Measurements from ENCODE around the gene ZNF74.

ZNF74 gene

GRCh38 chr22:20420157-20420842 lies 26.3 kb downstream of the ZNF74 start:
- no peak for DNase-seq (ENCODE audit: low read depth)

DNA sequence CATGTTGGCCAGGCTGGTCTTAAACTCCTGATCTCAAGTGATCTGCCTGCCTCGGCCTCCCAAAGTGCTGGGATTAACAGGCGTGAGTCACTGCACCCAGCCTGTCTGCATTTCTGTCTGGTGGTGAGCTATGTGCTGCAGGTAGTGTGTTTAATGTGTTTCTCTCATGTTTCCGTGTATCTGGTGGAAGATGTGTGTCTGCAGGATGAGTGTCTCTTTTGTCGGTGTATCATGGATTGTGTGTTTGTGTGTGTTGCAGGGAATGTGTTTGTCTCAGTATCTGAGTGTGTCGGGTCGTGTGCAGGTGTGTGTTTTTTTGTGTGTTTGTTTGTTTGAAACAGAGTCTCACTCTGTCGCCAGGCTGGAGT lies 27.5 kb downstream of the ZNF74 start:
- DNase-seq (ENCODE audit: low read depth) = no peak

DNA sequence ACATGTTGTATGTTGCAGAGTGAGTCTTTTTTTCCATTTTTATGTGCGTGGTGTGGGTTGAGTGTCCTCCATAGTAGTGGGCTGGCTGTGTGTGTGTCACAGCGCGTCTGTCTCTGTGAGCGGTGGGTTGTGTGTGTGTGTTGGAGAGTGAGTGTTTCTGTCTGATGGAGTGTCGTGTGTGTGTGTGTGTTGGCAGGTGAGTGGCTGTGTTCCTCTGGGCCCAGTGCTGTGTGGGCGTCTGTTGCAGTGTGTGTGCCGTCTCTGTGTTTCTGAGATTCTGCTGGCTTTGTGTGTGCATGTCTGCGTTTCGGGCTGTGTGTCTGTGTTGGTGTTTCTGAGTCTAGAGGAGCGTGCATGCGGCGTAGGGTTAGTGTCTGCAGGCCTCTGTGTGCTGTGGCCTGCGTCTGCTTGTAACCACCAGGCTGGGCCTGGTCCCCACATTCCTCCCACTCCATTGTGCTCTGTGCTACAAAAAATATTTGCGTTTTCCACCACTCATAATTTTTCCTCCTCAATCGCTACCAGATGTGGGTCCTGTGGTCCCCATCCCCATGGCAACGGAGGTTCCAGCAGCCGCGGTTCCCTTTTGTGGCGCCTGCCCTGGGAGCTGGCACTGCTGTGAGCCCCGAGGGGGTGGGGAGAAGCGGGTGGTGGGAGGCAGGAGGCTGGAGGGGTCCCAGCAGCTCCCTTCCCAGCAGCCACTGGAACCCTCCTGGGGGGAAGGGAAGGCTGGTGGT lies 28.5 kb downstream of the ZNF74 start:
- no peak for DNase-seq (ENCODE audit: low read depth)

- DNase-seq (ENCODE audit: low read depth) = no peak
Measured at GRCh38 chr22:20423008-20423905, 29.3 kb downstream of the ZNF74 start.

DNA sequence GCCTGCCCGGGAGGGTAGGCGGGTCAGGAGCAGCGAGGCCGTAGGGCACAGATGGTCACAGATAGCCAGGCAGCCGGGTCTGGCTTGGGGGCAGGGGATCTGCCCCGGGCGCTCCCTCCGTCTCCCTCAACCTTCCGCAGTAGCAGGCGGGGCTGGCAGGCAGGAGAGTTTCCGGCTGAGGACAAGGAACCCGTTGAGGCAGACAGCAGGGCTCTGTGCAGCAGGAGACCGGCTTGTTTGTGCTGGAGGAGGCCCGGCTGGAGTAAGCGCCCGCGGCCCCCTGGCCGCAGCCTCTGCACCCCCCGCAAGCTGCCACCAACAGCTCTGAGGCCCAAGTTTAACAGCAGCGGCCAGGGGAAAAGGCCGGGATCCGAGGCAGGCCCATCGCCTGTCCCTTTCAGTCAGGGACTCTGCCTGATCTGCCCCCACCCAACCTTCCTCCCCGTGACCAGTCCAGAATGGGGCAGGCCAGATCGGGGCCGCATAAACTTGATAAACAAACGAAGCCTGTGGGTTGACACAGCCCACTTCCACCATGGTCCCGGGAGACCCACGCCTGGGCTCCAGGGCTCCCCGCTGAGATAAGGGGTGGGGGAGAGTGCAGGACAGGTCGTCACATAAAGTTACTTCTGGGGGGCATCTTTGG lies 30.1 kb downstream of the ZNF74 start:
- DNase-seq (ENCODE audit: low read depth) = no peak

- DNase-seq (ENCODE audit: low read depth) = no peak
Measured at GRCh38 chr22:20424568-20424931, 30.6 kb downstream of the ZNF74 start.

DNA sequence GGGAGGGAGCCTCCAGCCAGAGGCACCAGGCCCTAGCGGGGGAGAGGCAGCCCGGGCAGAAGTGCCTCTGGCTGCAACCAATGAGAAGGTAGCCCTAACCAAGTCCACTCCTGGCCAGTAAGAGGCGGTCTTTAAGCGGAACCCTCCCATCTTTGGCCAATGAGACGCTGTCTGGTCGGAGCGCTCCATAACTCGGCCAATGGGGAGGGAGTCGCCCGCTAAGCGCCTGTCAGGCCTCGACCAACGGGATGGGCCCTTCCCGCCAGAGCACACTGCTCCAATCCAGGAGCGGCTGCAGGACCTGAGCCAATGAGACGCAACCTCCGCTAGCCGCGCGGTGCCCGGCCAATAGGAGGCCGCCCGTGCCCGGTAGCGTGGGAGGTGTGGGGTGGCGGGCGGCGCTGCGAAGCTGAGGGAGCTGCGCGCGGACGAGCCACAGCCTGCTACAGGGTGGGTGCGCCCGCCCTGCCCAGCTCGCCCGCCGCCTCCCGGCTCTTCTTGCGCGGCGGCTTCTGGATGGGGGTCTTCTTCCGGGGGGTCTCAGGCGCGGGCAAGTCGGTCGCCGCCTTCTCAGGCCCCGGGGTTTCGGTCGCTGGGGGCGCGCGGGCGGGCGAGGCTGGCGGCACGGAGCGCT lies 31.1 kb downstream of the ZNF74 start:
- DNase-seq (ENCODE audit: low read depth) = no peak

DNA sequence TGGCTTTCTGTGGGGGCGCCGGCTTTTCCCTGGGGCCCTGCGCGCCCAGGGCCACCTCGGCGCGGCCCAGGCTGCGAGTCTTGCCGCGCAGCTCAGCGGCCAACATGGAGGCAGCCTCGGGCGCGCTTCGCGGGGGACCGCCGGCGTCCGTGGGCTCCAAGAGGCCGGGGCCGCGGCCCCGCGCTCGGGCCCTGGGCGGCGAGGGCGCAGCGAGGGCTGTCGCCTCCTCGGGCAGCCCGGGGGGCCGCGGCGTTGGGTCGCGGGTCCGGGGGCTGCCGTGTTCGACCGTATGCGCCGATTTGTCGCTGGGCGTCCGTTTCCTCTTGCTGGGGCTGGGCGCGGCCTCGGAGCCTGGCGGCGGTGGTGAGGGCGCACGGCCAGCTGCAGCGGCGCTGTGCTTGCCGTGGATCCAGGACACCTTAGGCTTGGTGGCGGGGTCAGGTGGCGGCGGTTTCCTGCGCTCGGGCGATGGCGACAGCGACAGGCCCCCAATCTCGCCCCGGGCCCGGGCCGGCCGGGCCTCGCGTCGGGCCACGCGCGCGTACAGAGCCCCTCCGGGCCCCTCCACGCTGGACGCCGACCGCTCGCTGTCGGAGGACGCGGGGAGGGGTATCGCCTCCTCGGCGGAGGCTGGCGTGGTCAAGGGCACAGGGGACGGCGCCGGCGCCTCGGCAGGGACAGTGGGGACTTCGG lies 31.8 kb downstream of the ZNF74 start:
- no peak for DNase-seq (ENCODE audit: low read depth)

DNA sequence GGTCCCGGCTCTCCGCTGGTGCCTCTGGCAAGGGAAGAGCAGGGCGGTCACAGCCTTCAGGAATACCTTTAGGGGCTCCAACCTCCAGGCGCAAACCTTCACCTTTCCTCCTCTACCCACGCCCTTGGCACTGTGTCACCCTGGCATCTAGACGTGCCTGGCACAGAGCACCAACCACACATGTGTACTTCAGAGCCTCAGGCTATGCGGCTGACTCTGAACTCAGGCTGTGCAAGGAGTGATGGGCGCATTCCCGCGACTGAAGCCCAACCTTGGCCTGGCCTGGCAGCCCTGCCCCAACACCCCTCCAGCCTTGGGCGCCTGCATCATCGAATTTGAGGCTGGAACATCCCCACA lies 32.3 kb downstream of the ZNF74 start:
- no peak for DNase-seq (ENCODE audit: low read depth)

DNA sequence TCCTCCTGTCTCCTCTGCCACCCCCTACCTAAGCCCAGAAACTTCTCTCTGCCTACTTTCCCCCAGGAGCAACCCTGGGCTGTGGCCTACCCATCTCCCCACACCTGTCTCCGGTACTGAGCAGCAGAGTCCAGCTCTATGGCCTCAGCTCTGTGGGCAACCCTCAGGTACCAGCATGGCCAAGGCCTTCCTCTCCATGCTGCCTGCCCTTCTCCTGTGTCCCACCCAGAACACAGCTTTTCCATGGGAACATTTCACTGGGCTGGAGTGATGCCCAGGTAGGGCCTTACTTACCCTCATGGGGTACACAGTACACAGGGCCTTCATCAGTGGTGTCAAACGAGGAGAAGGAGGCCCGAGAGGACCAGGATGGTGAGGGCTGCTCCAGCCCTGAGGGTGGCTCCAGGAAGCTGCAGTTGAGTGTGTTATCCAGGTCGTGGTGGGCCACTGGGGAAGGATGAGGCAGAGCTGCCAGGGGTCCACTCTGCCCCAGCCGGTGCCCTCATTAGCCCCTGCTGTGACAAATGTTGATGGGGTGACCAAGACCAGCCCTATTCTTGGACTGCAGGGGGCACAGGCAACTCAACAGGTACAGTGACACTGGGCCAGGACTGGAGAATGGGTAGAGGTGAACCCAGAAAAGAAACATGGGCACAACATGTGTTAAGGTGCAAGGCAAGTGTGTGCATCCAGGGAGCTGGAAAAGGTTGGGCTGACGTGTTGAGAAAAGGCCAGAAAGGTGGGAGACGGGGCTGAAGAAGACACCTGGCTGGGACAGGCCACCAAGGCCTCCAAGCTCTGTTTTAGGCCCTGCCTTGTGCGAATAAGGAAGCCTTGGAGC lies 33.4 kb downstream of the ZNF74 start:
- no peak for DNase-seq (ENCODE audit: low read depth)

DNA sequence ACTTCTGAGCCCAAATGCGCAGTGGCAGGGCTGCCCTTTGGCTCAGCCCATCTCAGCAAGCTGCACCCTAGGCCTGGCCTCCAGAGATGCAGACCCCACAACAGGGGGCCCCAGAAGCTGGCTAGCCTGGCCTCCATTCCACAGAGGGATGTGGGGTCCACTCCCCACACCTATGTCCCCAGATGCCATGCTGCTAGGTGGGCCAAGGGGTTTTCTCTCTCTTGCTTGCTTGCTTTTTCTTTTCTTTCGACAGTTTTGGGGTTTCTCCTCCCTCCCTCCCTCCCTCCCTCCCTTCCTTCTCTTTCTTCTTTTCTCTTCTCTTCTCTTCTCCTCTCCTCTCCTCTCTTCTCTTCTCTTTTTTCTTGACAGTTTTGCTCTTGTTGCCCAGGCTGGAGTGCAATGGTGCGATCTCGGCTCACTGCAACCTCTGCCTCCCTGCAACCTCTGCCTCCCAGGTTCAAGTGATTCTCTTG lies 34.0 kb downstream of the ZNF74 start:
- DNase-seq (ENCODE audit: low read depth) = no peak

- no peak for DNase-seq (ENCODE audit: low read depth)
Measured at GRCh38 chr22:20428496-20429253, 34.7 kb downstream of the ZNF74 start.

DNA sequence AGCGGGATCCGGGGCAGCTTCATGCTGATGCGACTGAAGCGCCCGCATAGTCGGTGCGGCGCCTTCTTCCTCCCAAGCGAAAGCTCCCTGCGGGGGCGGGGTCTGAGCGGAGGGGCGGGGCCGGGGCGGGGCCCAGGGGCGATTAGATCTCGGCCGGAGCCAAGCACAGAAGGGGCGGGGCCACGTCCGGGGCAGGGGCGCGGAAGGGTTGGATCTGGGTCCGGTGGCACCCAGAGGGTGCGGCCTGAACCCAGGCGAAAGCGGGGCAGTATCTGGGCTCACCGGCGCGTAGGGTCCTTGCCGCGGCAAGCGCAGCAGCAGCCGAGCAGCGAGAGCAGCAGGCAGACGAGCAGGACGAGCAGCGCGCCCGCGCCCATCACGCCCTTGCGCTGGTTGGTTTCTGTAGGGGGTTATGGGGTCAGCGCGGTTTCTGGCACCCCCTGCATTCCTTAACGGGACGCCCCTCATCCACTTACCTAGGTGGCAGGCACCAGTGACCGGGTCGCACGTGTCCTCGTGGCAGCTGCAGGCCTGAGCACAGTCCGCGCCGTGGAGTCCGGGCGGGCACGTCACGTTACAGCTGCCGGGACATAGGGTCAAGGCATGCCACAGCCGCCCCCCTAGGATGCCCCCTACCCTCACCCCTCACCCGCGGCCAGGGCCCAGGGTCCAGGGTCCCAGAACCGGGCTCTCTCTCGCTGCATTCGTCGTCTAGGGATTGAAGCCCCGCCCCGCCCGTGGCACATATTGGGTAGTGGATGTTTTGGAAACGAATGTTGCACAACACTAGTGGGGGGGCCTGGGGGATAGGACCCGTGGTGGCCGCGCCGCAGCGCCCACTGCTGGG lies 35.5 kb downstream of the ZNF74 start:
- peak; percentile 66 for DNase-seq (ENCODE audit: low read depth)

DNA sequence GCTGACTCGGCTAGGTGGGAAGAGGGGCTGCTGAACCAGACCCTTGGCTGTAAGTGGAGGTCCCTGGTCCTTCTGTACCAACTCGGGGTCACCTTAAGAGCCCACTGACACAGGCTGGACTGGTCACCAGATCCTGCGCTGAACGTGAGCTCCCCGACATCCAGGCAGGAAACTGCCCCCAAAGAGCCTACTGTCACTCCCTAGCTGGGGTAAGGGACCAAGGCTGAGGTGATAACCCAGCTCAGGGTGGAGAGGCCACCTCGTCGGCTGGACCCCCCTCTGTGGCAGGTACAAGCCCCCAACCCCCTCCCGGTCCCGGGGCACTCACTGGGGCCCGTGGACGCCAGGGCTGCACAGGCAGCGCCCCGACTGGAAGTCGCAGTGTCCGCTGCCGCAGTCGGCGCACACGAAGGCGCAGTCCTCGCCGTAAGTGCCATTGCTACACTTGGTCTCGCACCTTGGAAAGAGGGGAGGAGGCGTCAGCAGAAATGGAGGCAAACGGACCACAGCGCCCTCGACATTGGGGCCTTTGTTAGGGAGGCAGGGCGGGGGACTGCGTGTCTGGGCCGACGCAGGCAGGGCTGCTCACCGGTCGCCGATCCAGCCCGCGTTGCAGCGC lies 36.3 kb downstream of the ZNF74 start:
- no peak for DNase-seq (ENCODE audit: low read depth)

- DNase-seq (ENCODE audit: low read depth) = peak; percentile 22
Measured at GRCh38 chr22:20430720-20431510, 37.0 kb downstream of the ZNF74 start.

DNA sequence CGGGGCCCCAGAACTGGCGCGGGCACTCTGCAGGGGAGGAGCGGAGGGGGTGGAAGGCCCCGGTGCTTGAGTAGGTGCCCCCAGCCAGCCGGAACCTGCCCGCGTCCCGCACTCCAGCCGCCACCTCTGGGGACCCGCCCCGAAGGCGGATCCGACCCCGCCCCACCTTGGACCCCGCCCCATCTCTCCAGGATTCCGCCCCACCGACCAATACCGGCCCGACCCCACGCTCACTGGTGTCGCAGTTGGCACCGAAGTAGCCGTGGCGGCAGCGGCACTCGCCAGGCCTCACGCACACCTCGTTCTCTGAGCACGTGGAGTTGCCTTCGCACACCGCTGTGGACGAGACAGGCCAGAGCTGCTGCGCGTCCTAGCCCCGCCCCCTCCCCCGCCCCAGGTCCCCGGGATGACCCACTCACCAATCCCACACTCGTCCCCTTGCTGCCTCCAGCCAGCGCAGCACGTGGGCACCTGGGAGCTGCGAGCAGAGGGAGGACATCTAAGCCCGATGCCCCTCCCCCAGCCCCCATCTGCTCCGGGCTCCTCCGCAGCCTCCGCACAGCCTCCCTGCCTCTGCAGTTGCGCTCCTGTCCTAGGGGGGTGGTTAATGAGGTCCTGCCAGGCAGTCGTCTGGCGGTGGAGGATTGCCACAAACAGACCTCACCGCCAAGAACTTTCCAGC lies 37.7 kb downstream of the ZNF74 start:
- DNase-seq (ENCODE audit: low read depth) = no peak

DNA sequence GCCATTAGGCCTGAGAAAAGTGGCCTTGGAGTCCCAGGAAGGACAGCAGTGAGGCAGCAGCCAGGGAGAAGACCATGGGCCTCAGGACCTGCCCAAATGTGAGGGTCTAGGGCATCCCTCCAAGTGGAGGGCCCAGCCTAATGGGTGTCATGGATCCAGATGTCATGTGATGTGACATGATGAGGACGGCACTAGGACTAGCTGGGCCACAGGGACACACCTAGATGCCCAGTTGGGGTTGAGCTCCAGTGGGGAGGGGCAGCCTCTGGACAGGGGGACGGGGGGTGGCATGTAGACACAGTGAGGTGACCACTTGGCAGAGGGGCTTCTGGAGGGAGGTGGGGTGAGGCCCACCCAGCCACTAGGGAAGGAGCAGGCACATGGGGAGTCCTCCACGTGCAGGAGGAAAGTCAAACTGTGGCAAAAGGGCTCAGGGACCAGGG lies 38.3 kb downstream of the ZNF74 start:
- no peak for DNase-seq (ENCODE audit: low read depth)
